DOHH2 (cell line): Measurements from ENCODE around the gene PLPP3.
"Not testable (repeated sequence)": the region's sequence is repeated elsewhere in the genome, so short reads cannot be mapped to it uniquely, and the experiment has no call there.

ENCODE experiments used
- H3F3A ChIP-seq: fragments of 200-600 bp; sonication (generic), shearing (Covaris generic); 2 replicates; pipeline ENCODE4 v1.6.0; 2016; ENCODE audit warnings: antibody characterized with exemption, mild to moderate bottlenecking; ENCODE audit not compliant: control insufficient read depth, insufficient read depth
- H3K27ac ChIP-seq: fragments of 200-600 bp; sonication (generic); 2 replicates; pipeline ENCODE4 v1.5.1; 2014; ENCODE audit warnings: low read depth, mild to moderate bottlenecking, low read length, moderate library complexity
- H3K27me3 ChIP-seq: fragments of 200-600 bp; sonication (generic); 2 replicates; pipeline ENCODE4 v1.6.1; 2014; ENCODE audit warnings: mild to moderate bottlenecking, low read length, mixed read lengths; ENCODE audit not compliant: control insufficient read depth
- H3K36me3 ChIP-seq: fragments of 200-600 bp; sonication (generic); 2 replicates; pipeline ENCODE4 v1.6.1; 2014; ENCODE audit warnings: mild to moderate bottlenecking, low read length, moderate library complexity, mixed read lengths; ENCODE audit not compliant: control insufficient read depth
- H3K4me1 ChIP-seq: fragments of 200-600 bp; sonication (generic); 2 replicates; pipeline ENCODE4 v1.6.1; 2014; ENCODE audit warnings: mild to moderate bottlenecking, low read length, mixed read lengths; ENCODE audit not compliant: control insufficient read depth
- H3K4me2 ChIP-seq: fragments of 200-600 bp; sonication (generic); 2 replicates; pipeline ENCODE4 v1.6.0; 2014; ENCODE audit warnings: mild to moderate bottlenecking, low read length, moderate library complexity
- H3K4me3 ChIP-seq: fragments of 200-600 bp; sonication (generic); 2 replicates; pipeline ENCODE4 v1.5.1; 2014; ENCODE audit warnings: mild to moderate bottlenecking, low read length, mixed read lengths
- H3K79me2 ChIP-seq: fragments of 200-600 bp; sonication (generic); 2 replicates; pipeline ENCODE4 v1.6.1; 2014; ENCODE audit warnings: mild to moderate bottlenecking, low read length, mixed read lengths; ENCODE audit not compliant: control insufficient read depth
- H3K9me2 ChIP-seq: fragments of 200-600 bp; sonication (generic); replicated peaks from 2 replicates; pipeline ENCODE4 v1.6.1; 2014; ENCODE audit warnings: mild to moderate bottlenecking, low read length, mixed read lengths; ENCODE audit not compliant: control insufficient read depth
- H3K9me3 ChIP-seq: fragments of 200-600 bp; sonication (generic); 2 replicates; pipeline ENCODE4 v1.6.1; 2014; ENCODE audit warnings: antibody characterized with exemption, low read length, mixed read lengths; ENCODE audit not compliant: control insufficient read depth, insufficient read depth
- H4K20me1 ChIP-seq: fragments of 200-600 bp; sonication (generic); 2 replicates; pipeline ENCODE4 v1.6.0; 2014; ENCODE audit warnings: low read depth, mild to moderate bottlenecking, antibody characterized with exemption, low read length, moderate library complexity; ENCODE audit not compliant: control insufficient read depth, insufficient read depth
- EZH2phosphoT487 ChIP-seq: fragments of 200-600 bp; sonication (generic); IDR thresholded peaks from 2 replicates; pipeline ENCODE4 v1.6.1; 2017; ENCODE audit warnings: borderline replicate concordance, mild to moderate bottlenecking, antibody characterized with exemption, low read length, moderate library complexity, mixed read lengths
- TF ChIP-seq, protein P1 (sequence below): fragments of 200-600 bp; sonication (generic); IDR thresholded peaks from one replicate; pipeline ENCODE4 v1.5.1; 2014; ENCODE audit warnings: antibody characterized with exemption, mild to moderate bottlenecking, low read depth, low read length; ENCODE audit not compliant: poor library complexity, severe bottlenecking

PLPP3 gene

DNA sequence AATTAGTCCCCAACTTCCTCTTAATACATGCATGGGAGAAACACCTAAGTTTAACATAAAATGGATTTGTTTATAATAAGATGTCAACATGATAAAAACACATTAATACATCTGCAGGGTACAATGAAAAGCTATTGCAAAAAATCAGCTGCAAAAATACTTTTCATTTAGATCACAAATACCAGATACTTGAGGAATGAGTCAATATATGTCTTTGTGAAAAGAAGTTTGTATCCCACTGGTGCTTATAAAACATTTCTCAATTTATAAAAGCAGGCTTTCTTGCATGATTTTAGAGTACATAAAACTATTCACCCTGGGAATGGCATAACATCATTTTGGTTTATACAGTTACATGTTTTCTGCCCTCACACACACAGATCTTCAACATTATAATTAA, 47.2 kb upstream of the PLPP3 start:
- Histone ChIP-seq H3K36me3 (no peaks in the 10 kb centered on the region), H4K20me1 (no peaks in the 10 kb centered on the region), H3K79me2 (no peaks in the 10 kb centered on the region), H3F3A (no peaks in the 10 kb centered on the region), H3K9me3 (no peaks in the 10 kb centered on the region), H3K4me2 (no peak overlapping the region), H3K27ac (no peak overlapping the region), H3K27me3 (0 out of 2 replicates have a peak, but pooled peaks cover 3% of the 10 kb centered on the region), H3K4me1 (no peaks in the 10 kb centered on the region), H3K4me3 (no peak overlapping the region), H3K9me2 (no peaks in the 10 kb centered on the region)
- TF ChIP-seq EZH2phosphoT487: no peak
- TF ChIP-seq, protein P1, sequence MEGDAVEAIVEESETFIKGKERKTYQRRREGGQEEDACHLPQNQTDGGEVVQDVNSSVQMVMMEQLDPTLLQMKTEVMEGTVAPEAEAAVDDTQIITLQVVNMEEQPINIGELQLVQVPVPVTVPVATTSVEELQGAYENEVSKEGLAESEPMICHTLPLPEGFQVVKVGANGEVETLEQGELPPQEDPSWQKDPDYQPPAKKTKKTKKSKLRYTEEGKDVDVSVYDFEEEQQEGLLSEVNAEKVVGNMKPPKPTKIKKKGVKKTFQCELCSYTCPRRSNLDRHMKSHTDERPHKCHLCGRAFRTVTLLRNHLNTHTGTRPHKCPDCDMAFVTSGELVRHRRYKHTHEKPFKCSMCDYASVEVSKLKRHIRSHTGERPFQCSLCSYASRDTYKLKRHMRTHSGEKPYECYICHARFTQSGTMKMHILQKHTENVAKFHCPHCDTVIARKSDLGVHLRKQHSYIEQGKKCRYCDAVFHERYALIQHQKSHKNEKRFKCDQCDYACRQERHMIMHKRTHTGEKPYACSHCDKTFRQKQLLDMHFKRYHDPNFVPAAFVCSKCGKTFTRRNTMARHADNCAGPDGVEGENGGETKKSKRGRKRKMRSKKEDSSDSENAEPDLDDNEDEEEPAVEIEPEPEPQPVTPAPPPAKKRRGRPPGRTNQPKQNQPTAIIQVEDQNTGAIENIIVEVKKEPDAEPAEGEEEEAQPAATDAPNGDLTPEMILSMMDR: no peak

DNA sequence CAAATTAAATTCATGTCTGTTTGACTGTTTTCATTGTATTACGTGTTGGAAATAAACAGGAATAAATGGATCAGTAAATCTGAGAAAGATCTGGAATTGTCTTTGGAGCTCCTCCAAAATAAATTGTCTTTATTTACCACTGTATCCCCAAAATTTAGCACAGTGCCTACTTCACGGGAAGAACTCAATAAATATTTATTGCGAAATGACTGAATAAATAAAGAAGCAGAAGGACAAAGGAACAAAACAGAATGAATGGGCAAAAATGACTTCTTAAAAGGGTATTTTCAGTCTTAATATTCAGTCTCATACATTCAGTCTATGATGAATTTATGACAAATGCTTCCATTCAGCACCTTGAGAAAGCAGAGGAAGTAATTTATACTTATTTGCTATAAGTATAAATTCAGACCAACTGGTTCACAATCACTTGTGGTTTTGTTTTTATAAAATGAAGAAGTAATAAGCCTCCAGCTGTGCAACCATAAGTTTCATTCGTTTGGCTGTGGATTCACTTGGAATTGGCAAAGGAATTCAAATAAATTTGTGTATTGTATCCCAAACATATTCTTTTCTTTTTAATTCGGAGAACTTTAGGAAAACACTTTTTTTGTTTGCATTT, 46.6 kb upstream of the PLPP3 start:
- no peaks in the 10 kb centered on the region for H3K9me3 ChIP-seq
- no peaks in the 10 kb centered on the region for H3K9me2 ChIP-seq
- no peaks in the 10 kb centered on the region for H4K20me1 ChIP-seq
- no peaks in the 10 kb centered on the region for H3K4me1 ChIP-seq
- no peaks in the 10 kb centered on the region for H3K79me2 ChIP-seq
- no peak overlapping the region for H3K4me2 ChIP-seq
- TF ChIP-seq, protein P1: no peak
- H3K4me3 ChIP-seq: no peak overlapping the region
- H3K27ac ChIP-seq: no peak overlapping the region
- no peaks in the 10 kb centered on the region for H3F3A ChIP-seq
- 0 out of 2 replicates have a peak, but pooled peaks cover 3% of the 10 kb centered on the region for H3K27me3 ChIP-seq
- H3K36me3 ChIP-seq: no peaks in the 10 kb centered on the region

DNA sequence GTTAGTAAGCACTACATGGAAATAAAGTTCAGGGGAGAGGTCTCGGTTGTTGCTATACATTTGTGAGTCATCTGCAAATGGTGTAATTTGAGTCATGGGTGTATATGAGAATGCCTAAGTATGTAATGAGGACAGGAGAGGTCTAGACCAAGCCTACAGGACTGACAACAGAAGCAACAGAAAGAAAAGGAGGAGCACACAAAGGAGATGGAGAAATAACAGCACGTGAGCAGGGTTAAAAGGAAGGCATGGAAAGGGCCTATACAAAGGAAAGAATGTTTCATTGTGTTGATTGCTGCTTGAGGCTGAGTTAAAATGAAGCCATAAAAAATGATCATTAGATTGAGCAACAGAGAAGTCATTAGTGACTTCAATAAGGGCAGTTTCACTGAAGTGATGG, 37.8 kb upstream of the PLPP3 start:
- TF ChIP-seq, protein P1: no peak
- TF ChIP-seq EZH2phosphoT487: no peak
- H3K4me3 ChIP-seq: no peak overlapping the region
- H3F3A ChIP-seq: no peaks in the 10 kb centered on the region

DNA sequence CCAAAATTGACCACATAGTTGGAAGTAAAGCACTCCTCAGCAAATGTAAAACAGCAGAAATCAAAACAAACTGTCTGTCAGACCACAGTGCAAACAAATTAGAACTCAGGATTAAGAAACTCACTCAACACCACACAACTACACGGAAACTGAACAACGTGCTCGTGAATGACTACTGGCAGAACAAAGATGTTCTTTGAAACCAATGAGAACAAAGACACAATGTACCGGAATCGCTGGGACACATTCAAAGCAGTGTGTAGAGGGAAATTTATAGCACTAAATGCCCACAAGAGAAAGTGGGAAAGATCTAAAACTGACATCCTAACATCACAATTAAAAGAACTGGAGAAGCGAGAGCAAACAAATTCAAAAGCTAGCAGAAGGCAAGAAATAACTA, 31.4 kb upstream of the PLPP3 start:
- not testable (repeated sequence) for H3K27me3 ChIP-seq, H3K9me2 ChIP-seq

More for the DNA sequence above, 37.8 kb upstream of the PLPP3 start:
- Histone ChIP-seq H3K4me1 (no peaks in the 10 kb centered on the region), H3K27ac (no peak overlapping the region), H3K9me2 (no peaks in the 10 kb centered on the region), H4K20me1 (no peaks in the 10 kb centered on the region), H3K9me3 (no peaks in the 10 kb centered on the region), H3K36me3 (no peaks in the 10 kb centered on the region), H3K4me2 (no peak overlapping the region), H3K79me2 (no peaks in the 10 kb centered on the region), H3K27me3 (no peaks in the 10 kb centered on the region)

DNA sequence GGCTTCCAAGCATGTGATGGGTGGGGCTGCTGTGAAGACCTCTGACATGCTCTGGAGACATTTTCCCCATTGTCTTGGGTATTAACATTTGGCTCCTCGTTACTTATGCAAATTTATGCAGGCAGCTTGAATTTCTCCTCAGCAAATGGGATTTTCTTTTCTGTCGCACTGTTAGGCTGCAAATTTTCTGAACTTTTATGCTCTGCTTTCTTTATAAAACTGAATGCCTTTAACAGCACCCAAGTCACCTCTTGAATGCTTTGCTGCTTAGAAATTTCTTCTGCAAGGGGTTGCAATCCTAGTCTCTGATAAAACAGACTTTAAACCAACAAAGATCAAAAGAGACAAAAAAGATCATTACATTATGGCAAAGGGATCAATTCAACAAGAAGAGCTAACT, 30.7 kb upstream of the PLPP3 start:
- not testable (repeated sequence) for H3K4me1 ChIP-seq, H3K27me3 ChIP-seq, H3K4me2 ChIP-seq, H3K79me2 ChIP-seq, H3K9me3 ChIP-seq, H3F3A ChIP-seq, H3K36me3 ChIP-seq, H3K4me3 ChIP-seq, H3K9me2 ChIP-seq, H4K20me1 ChIP-seq, H3K27ac ChIP-seq

More for the DNA sequence above, 31.4 kb upstream of the PLPP3 start:
- H3K79me2 ChIP-seq, H3K36me3 ChIP-seq, H3K4me3 ChIP-seq, H3K4me2 ChIP-seq, H3F3A ChIP-seq, H3K9me3 ChIP-seq, H3K27ac ChIP-seq, H4K20me1 ChIP-seq, H3K4me1 ChIP-seq: not testable (repeated sequence)
